ENCODE data around the gene CCDC201. TPM values are rescaled to one million over a fixed set of nuclear protein-coding genes. Genes with fewer than 3 reads are reported as not detected.

The CCDC201 gene
- total RNA-seq, 1 experiment from 2014 or later, result not detected

GRCh38 chr7:45919993-45920459 is 47.1 kb upstream of the CCDC201 start:
- Histone ChIP-seq H3K14ac (ENCODE audit: insufficient read depth, low read length) (no peak overlapping the region), H3K23me2 (ENCODE audit: insufficient read length, low read depth, low read length, poor library complexity, severe bottlenecking) (peaks cover 14% of the 10 kb centered on the region), H2BK120ac (ENCODE audit: low read depth, low read length, poor library complexity, severe bottlenecking) (no peak overlapping the region), H3K4ac (ENCODE audit: low read depth, low read length) (no peak overlapping the region), H4K5ac (ENCODE audit: insufficient read length, low read depth, low read length) (no peak overlapping the region), H3K79me1 (ENCODE audit: insufficient read depth, low read depth, low read length, poor library complexity, severe bottlenecking) (no peaks in the 10 kb centered on the region), H3K23ac (ENCODE audit: insufficient read length, low read depth, low read length) (no peak overlapping the region), H3K27me3 (ENCODE audit: insufficient read depth, low read length) (peaks cover 31% of the 10 kb centered on the region; the same call in 1 of the 2 replicates), H2BK5ac (ENCODE audit: insufficient read length, low read length) (no peak overlapping the region), H4K91ac (ENCODE audit: insufficient read length, low read depth, low read length) (no peak overlapping the region), H2BK12ac (ENCODE audit: insufficient read length, low read depth, low read length) (no peak overlapping the region), H4K8ac (replicated peaks; ENCODE audit: insufficient read length, low read depth, low read length) (no peak overlapping the region), H3K18ac (ENCODE audit: insufficient read length, low read depth, low read length) (no peak overlapping the region), H3K4me1 (ENCODE audit: insufficient read depth, low read length) (peaks cover 5% of the 10 kb centered on the region; the same call in 1 of the 2 replicates), H2BK20ac (ENCODE audit: low read depth, low read length, poor library complexity, severe bottlenecking) (no peak overlapping the region), H3K9ac (ENCODE audit: extremely low read depth, insufficient read length, low read length) (no peak overlapping the region), H3K9me3 (ENCODE audit: control insufficient read depth, low read depth, low read length) (no peaks in the 10 kb centered on the region), H3K27ac (ENCODE audit: insufficient read length, low read depth, low read length) (no peak overlapping the region), H3K4me2 (ENCODE audit: insufficient read depth, insufficient read length, low read length) (peak overlapping the region; percentile 71), H3T11ph (ENCODE audit: low read length) (no peak overlapping the region), H4K20me1 (ENCODE audit: control insufficient read depth, insufficient read depth, insufficient read length) (no peaks in the 10 kb centered on the region), H2BK15ac (ENCODE audit: low read depth, low read length) (no peak overlapping the region), H2AFZ (ENCODE audit: low read length) (no peak overlapping the region), H3K79me2 (ENCODE audit: insufficient read depth, low read length) (no peaks in the 10 kb centered on the region), H2AK5ac (ENCODE audit: insufficient read length, low read length) (no peak overlapping the region), H3K56ac (ENCODE audit: insufficient read length, low read depth, low read length) (no peak overlapping the region)
- peaks cover 74% of the 10 kb centered on the region for H3K27me3 Mint-ChIP-seq (ENCODE audit: low read depth)
- no peak for DNase-seq
- TF ChIP-seq CTCF (conservative IDR thresholded peaks at IDR 0.05), result no peak
- H3K27ac Mint-ChIP-seq, result no peak overlapping the region
- WGBS (ENCODE audit: extremely low coverage, insufficient read length, low lambda C conversion rate), result no CpG with 5 or more reads among the region's 19 CpGs
- H3K9me3 Mint-ChIP-seq, result peaks cover 0 to 4% of the 10 kb centered on the region in 2 experiments; a peak in 2 of 5 replicates
- H3K36me3 Mint-ChIP-seq (ENCODE audit: insufficient read depth in 1 of 3, low read depth in 3 of 3), result peaks cover 0 to 7% (median 2%) of the 10 kb centered on the region in 3 experiments; a peak in 2 of 7 replicates
- peak overlapping the region; percentile 71 to 85 for H3K4me3 Mint-ChIP-seq
- peaks cover 38 to 50% of the 10 kb centered on the region in 2 experiments for H3K4me1 Mint-ChIP-seq

All from H9 (cell line).